ENCODE data around the gene SSBP4.

- TF ChIP-seq CTCF (IDR thresholded peaks at IDR 0.05; ENCODE audit: low read depth, low read length, missing input control), result no peak
- TF ChIP-seq REST (IDR thresholded peaks at IDR 0.05), result no peak
- TF ChIP-seq FOXA1 (IDR thresholded peaks at IDR 0.05), result no peak
- no peak for TF ChIP-seq JUND (IDR thresholded peaks at IDR 0.05)
- TF ChIP-seq SP1 (IDR thresholded peaks at IDR 0.05), result no peak
- no peak for TF ChIP-seq HNF4G (IDR thresholded peaks at IDR 0.05)
- TF ChIP-seq TAF1 (conservative IDR thresholded peaks at IDR 0.05), result no peak
These were observed 2.3 kb downstream of the SSBP4 start for GRCh38 chr19:18421371-18421959.
